ENCODE results near the gene IER2.

The IER2 gene

DNA sequence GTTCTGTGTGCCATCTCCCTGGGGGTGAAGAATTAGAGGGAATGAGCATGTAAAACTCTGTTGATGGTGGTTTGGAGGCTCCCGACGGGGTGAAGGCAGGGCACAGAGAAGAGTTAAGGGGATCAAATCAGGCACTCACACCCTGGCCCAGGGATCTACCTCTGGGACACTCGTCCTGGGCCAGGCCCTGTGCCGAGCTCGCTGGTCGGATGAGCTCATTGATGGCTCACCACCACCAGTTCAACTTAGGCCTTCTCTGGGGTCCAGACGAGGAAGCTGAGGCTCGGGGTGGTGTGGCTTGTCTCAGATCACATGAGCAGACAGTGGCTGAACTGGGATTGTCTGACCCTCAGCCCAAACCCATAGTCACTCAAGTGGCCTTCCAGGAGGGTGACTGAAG lies 30.6 kb upstream of the IER2 start:
- DNase-seq = no peak

GRCh38 chr19:13120031-13120430 lies 30.2 kb upstream of the IER2 start:
- no peak for DNase-seq

DNA sequence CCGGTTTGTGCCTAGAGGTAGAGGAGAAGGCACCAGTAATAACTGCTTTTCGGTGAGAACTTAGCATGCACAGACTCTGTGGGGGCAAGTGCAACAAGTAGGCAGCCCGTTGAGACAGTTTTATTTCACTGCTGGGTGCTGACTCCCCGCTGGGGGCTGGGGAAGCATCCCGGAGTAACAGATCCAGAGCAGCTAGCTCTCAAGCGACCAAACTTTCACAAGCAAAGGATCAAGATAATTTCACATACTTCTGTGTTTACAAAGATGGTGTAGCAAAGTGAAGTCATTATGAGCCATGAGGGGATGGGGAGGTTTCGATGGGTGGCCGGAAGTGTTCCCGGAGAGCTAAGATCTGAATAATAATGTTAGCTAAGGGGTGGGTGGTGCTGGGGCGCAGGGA lies 29.4 kb upstream of the IER2 start:
- DNase-seq = no peak

- no peak for DNase-seq
These were observed 28.5 kb upstream of the IER2 start for GRCh38 chr19:13121551-13122274.

GRCh38 chr19:13122275-13122878 lies 27.8 kb upstream of the IER2 start:
- no peak for DNase-seq

- no peak for DNase-seq
These were observed 26.9 kb upstream of the IER2 start for GRCh38 chr19:13122980-13123957.

DNA sequence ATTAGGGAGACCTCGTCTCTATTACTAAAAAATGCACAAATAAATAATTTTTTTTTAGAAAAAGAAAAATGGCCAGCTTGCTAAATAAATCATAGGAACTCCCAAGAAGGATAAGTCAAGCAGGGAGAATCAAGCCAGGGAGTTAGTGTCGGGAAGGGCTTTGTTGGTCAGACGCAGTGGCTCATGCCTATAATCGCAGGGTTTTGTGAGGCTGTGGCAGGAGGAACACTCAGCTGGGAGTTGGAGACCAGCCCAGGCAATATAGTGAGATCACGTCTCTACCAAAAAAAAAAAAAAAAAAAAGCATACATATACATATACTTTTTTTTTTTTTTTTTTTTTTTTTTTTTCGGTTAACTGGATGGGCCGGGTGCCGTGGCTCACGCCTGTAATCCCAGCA lies 23.2 kb upstream of the IER2 start:
- DNase-seq = no peak

DNA sequence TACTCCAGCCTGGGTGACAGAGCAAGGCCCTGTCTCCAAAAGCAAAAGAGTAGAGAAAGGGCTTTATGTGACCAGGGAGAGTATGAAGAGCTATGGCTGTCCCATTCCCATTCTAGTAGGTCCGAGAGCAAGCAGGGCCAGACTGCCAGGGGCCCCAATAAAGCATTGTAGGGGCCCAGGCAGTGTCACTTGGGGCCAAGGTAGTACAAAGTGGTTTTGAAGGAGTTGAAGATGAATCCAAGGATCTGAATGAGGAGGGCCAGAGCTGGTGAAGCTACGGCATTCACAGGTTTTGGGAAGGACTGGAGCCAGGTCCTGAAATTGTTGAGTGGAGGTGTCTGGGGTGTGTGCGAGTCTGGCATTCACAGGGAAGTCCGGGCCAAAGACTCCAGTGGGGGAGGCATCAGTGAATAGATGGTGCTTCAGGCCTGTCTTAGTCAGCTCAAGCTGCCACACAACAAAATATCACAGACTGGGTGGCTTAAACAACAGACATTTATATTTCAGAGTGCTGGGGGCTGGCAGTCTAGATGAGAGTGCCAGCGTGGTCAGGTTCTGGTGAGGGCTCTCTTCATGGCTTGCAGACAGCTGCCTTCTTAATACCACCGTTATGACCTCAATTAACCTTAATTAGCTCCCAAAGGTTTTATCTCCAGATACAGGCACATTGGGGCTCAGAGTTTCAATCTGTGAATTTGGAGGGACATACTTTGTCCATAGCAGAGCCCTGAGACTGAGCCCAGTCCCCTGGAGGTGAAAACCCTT lies 22.2 kb upstream of the IER2 start:
- DNase-seq = no peak

- DNase-seq = no peak
These were observed 21.6 kb upstream of the IER2 start for GRCh38 chr19:13128583-13128982.

DNA sequence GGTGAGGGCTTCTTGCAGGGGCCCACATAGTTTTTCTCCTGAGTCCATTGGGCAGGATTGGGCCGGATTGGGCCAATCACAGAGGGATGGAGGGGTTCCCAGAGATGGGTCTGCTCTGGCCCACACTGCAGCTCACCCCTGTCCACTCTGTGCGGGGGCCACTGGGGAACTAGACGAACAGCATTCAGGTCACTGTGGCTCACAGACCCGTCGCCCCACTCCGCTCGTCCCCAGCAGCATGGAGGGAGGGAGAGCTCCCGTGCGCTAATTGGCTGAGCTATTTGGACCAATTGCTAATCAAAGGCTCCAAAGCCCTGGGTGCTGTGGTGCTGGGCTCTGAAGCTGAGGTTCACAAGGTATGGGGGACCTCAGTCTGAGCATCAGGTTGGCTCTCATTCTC lies 20.8 kb upstream of the IER2 start:
- DNase-seq = no peak

- DNase-seq = no peak
These were observed 19.2 kb upstream of the IER2 start for GRCh38 chr19:13130886-13131490.

DNA sequence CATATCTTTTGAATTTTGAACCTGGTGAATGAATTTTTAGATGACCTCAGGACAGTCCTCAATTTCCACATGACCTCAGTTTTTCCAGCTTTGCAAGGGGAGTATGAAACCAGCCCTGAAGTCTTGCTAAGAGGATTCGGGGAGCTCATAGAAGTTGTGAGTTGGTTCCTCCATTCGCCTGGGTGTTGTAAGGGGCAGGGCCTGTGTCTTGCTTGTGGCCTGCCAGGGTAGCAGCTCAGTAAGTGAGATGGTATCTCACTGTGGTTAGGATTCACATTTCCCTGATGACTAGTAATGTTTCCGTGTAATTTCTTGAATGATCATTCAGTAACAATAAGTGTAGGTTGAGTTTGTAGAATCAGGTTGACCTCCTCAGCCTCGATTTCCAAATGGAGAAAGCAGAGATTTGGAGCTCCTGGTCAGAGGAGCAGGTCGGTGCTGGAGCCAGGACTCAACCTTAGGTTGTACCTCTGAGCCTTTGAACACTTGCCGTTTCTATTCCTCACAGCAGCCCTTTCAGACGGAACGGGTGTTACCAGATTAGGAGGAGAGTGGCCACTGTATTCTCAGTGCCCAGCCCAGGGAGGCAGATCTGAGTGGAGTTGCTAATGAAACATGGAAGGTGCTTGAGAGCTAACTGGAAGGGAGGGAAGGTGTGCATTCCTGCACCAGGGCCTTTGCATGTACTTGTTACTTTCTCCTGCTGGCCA lies 17.6 kb upstream of the IER2 start:
- no peak for DNase-seq

DNA sequence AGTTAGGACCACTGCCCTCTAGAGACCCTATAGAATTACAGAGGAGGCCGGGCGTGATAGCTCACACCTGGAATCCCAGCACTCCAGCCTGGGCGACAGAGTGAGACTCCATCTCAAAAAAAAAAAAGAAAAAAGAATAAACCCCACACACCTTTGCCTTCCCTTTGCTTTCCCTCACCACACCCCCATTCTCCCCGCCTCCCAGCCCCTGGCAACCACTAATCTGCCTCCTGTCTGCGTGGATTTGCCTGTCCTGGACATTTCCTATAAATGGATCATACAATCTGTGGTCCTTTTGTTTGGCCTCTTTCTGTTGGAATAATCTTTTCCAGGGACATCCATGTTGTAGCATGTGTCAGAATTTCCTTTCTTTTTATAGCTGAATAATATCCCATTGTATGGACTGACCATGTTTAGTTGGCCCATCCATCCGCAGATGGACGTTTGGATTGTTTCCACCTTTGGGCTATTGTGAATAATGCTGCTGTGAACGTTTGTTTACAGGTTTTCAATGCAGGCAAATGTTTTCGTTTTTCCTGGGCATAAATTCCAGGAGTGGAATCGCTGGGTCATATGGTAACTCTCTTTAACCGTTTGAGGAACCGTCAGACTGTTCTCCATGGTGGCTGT lies 16.9 kb upstream of the IER2 start:
- no peak for DNase-seq

GRCh38 chr19:13134626-13135025 lies 15.6 kb upstream of the IER2 start:
- no peak for DNase-seq

GRCh38 chr19:13135068-13136062 lies 14.8 kb upstream of the IER2 start:
- no peak for DNase-seq

DNA sequence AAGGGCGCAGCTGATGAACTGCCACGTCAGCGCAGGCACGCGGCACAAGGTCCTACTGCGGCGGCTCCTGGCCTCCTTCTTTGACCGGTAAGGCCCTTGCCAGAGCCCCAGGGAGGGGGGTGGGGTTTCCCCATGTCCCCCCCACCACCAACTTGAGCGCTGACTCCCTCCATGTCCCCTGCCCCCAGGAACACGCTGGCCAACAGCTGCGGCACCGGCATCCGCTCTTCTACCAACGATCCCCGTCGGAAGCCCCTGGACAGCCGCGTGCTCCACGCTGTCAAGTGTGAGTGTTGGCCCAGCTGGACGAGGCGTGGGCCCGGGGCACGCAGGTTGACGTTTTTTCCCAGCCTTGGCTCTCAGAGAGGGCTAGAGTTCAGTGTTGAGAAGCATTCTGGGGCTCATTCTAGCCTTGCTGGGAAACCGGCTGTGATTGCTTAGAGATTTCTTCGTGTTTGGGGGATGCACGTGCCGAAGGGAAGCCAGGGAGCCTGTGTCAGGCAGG lies 12.9 kb upstream of the IER2 start:
- DNase-seq = no peak

GRCh38 chr19:13138171-13138915 lies 11.9 kb upstream of the IER2 start:
- DNase-seq = no peak

- no peak for DNase-seq
These were observed 11.4 kb upstream of the IER2 start for GRCh38 chr19:13138916-13139198.

DNA sequence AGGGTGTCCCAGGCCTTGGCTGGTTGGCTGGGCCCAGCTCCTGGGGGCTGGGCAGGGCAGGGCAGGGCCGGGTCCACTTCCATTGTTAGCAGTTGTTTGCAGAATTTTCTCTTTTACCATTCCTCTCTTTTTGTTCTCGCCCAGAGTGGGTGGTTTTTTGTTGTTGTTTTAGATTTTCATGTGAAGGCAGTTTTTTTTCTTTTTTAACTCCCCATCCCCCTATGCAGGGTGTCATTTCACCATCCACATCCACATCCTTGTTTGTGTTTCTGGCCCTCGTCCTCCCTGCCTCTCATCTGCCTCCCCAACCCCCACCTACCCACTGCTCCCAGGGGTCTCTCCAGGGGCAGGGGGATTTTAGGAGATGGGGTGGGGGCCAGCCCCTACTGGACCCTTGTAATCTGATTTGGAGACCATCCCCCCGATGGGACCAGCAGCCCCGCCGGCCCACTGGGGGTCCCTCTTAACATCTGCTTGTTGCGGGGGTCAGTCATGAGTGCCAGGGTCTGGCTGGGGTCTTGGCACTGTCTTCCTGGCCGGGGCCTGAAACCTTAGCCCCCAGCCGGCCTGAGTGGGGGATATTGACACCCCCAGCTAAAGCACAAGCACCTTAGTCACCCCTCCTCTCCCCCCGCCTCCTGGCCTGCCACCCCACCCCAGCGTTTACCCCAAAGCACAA lies 10.4 kb upstream of the IER2 start:
- DNase-seq = no peak

Measured in SIG-M5 (cell line).